HEK293T (cell line): ENCODE measurements around the gene HNRNPF.

Experiments used
- ELF4 ChIP-seq: fragments of 450-650 bp; IDR thresholded peaks from 2 replicates; pipeline ENCODE4 v1.6.1; 2017; ENCODE audit warnings: antibody characterized with exemption
- FOXM1 ChIP-seq: fragments of 450-650 bp; IDR thresholded peaks from 2 replicates; pipeline ENCODE4 v1.6.1; 2017; ENCODE audit warnings: mild to moderate bottlenecking, borderline replicate concordance
- HDGF ChIP-seq: fragments of 450-650 bp; IDR thresholded peaks from 2 replicates; pipeline ENCODE4 v1.6.1; 2017; ENCODE audit warnings: antibody characterized with exemption, borderline replicate concordance

- TF ChIP-seq FOXM1 (no peak), ELF4 (no peak), HDGF (no peak)
Measured at GRCh38 chr10:43370671-43371215, 38.2 kb downstream of the HNRNPF start.
